Dedifferentiated amniotic fluid mesenchymal stem cell (primary cell): ENCODE results near the gene ZNF808.
"Not testable (repeated sequence)": the region's sequence is repeated elsewhere in the genome, so short reads cannot be mapped to it uniquely, and the experiment has no call there.

ENCODE experiments used
- DNase-seq: peaks from one replicate; pipeline ENCODE4 v3.0.0-alpha.2; 2016; ENCODE audit errors: extremely low spot score

Gene ZNF808

DNA sequence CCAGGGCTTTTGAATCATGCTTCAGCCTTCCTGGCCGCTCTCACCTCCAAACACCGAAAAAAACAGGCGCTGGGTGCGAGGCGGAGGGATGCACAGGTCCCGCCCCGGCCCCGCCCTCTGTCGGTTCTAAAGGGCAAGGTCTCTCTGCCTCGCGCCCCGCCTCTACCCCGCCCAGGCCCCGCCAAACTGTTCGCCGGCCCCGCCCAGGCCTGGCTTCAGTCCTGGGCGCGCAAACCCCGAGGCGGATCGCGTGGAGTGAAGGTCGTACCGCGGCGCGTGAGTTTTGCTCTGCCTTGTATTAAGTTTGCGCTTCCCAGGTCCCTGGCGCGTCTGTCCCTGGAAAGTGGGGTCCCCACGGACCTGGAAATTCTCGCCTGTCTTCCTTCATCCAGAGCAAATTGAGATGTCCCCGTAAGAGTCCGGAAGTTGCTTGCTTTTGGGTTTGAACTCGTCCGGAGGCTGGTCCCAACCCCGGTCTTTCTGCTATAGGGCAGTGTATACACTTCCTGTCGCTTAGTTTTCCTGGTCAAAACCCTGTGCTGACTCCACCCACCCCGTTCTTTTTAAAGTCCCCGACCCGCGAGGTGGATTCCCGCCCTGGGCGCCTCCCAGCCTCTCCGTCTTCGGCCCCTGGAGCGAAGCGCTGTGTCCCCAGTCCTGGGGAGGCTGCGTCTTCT, 8.4 kb downstream of the ZNF808 start:
- DNase-seq = peak; percentile 49

DNA sequence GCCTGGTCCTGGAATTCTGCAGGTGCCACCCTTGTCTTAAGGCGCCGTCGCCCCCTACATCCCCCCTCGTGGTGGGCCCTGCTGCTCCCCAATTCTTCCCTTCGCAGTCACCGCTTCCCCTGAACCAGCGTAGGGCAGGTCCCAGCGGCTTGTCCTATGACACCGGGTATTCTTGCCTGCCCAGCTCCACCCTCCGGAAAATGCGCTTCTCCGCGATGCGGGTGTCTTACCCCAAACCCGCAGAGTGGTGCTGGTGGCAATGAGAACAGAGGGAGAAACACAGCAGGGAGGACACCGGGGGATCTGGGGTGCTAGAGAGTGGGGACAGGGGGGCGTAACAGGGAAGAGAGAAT, 9.0 kb downstream of the ZNF808 start:
- no peak for DNase-seq

DNA sequence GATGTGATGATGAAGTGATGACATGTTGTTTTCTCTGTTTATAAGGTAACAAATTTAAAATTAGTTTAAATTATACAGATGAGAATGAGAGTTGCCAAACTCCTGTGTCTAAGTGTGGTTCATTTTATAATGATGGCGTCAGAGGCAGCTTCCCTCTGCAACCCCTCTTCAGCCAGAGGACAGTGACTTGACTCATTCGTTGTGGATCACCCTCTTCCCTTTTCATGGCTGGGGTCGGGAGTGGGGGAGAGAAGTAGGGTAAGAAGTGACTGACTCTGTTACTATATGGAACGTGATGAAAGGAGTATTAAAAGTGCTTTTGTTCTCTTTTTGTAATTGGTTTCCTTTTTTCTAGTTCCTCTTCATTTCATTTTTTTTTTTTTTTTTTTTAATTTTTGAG, 11.3 kb downstream of the ZNF808 start:
- not testable (repeated sequence) for DNase-seq

DNA sequence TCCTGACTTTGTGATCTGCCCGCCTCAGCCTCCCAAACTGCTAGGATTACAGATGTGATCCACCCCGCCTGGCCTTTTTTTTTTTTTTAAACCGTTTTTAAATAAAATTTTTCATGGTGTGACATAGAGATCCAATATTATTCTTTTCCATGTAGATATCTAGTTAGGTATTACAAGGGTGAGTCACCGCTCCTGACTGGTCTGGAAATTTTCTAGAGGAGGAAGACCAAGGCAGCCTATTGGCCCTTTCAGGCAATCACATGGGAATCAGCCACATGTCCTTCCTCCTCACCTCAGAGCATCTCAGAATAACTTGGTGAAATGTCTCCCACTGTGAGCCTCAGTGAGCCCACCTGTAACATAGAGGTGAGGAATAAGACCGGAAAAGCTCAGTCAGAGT, 13.7 kb downstream of the ZNF808 start:
- not testable (repeated sequence) for DNase-seq

DNA sequence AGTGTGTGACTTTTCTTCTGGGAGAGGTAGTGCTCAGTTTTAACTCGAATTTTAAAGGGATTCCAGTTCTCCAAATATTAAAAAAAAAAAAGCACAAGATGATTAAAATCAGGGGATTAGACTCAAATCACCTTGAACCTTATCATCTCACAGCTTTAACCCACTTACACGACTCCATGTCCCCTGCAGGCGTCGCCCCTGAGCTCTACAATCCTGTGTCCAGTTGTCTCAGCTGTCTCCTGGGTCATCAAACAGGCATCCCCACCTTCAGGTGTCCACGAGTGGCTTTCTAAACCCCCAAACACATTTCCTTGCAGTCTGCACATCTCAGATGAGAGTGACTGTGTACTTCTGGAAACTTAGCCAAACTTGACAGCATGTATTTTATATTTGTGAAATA, 14.1 kb downstream of the ZNF808 start:
- no peak for DNase-seq

DNA sequence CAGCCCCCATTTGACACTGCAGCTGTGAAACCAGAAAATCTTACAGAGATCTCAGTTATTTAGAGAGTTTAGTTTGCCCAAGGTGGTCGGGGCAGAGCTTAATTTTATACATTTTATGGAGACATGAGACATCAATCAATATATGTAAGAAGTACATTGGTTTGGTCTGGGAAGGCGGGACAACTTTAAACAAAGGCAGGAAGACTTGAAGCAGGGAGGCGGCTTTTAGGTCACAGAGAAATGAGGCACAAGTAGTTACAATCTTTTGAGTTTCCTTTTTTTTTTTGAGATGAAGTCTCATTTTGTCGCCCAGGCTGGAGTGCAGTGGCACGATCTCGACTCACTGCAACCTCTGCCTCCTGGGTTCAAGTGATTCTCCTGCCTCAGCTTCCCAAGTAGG, 15.1 kb downstream of the ZNF808 start:
- not testable (repeated sequence) for DNase-seq

DNA sequence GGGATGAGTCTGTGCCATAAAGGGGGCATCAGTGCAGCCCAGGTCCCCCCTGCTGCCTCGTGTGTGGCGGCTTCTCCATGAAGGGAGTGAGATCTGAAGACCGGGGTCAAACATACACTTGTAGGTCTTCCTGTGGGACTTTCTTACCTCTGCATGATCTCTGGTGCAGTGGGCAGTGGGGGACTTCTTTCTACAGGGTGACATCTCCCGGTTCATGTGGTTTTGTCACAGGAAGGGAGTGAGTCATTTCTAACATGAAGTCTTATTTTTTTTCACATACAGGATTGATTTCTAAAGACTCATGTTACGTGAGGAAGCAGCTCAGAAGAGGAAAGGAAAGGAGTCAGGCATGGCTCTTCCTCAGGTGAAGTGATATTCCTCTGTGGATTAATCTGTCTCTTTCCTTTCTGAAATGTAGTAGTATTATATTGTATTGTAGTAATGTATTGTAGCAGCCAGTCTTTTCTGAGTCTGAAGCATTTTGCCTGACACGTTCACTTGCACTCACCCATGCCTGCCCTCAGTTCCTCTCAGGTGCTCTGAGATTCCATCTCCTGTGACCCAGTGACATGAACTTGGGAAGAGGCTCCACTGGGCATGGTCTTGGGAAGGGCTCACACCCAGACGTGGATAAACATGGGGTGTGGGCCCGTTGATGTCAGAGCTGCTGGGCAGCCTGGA, 15.7 kb downstream of the ZNF808 start:
- DNase-seq = no peak

DNA sequence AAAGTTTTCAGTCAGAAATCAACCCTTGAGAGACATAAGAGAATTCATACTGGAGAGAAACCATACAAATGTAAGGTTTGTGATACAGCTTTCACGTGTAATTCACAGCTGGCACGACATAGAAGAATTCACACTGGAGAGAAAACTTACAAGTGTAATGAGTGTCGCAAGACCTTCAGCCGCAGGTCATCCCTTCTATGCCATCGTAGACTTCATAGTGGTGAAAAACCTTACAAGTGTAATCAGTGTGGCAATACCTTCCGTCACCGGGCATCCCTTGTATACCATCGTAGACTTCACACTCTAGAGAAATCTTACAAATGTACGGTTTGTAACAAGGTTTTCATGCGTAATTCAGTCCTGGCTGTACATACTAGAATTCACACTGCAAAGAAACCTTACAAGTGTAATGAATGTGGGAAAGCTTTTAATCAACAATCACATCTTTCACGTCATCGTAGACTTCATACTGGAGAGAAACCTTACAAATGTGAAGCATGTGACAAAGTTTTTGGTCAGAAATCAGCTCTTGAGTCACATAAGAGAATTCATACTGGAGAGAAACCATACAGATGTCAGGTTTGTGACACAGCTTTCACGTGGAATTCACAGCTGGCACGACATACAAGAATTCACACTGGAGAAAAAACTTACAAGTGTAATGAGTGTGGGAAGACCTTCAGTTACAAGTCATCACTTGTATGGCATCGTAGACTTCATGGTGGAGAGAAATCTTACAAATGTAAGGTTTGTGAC, 26.9 kb downstream of the ZNF808 start:
- no peak for DNase-seq

DNA sequence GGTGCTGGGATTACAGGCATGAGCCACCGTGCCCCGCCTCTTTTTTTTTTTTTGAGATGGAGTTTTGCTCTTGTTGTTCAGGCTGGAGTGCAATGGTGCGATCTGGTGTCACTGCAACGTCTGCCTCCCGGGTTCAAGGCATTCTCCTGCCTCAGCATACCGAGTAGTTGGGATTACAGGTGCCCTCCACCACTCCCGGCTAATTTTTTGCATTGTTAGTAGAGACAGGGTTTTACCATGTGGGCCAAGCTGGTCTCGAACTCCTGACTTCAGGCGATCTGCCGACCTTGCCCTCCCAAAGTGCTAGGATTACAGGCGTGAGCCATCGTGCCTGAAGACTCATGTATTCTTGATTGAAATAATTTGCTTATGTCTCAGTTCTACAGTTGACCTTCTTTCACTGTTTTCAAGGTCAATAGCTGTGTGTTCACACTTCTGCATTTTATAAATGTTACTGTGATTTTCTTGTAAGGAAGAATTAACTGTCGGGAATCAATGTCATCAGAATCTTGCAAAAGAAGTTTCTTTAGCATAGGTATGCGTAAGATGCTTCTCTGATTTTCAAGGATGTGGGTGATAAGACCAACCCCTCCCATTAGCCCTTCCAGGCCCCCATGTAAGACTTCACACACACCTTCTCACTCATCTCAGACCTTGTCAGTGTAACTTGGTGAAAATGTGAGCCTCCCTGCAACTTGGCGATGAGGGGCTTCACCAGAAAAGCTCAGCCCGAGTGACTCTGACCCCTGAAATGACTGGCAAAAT, 29.9 kb downstream of the ZNF808 start:
- no peak for DNase-seq

DNA sequence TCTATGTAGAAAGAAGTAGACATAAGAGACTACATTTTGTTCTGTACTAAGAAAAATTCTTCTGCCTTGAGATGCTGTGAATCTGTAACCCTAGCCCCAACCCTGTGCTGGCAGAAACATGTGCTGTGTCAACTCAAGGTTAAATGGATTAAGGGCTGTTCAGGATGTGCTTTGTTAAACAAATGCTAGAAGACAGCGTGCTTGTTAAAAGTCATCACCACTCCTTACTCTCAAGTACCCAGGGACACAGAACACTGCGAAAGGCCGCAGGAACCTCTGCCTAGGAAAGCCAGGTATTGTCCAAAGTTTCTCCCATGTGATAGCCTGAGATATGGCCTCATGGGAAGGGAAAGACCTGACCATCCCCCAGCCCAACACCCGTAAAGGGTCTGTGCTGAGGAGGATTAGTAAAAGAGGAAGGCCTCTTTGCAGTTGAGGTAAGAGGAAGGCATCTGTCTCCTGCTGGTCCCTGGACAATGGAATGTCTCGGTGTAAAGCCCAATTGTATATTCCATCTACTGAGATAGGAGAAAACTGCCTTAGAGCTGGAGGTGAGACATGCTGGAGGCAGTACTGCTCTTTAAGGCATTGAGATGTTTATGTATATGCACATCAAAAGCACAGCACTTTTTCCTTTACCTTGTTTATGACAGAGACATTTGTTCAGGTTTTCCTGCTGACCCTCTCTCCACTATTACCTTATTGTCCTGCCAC, 31.4 kb downstream of the ZNF808 start:
- DNase-seq = not testable (repeated sequence)

DNA sequence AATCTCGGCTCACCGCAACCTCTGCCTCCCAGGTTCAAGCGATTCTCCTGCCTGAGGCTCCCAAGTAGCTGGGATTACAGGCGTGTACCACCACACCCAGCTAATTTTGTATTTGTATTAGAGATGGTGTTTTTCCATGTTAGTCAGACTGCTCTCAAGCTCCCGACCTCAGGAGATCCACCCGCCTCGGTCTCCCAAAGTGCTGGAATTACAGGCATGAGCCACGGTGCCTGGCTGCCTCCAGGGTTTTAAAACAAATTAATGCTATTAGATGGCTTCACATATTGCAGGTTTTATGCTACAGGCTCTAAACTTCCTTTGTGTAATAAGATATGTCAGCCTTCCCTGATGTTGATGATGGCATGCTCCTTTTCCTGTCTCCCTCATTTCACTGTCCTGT, 34.1 kb downstream of the ZNF808 start:
- DNase-seq = not testable (repeated sequence)

DNA sequence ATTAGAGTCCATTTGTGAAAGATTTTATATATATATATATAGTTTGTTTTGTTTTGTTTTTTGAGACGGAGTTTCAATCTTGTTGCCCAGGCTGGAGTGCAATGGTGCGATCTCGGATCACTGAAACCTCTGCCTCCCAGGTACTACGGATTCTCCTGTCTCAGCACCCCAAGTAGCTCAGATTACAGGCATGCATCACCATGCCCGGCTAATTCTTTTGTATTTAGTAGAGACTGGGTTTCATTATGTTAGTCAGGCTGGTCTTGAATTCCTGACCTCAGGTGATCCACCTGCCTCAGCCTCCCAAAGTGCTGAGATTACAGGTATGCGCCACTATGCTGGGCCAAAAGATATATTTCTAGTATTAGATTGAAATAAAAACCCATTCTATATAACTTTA, 38.7 kb downstream of the ZNF808 start:
- no peak for DNase-seq

DNA sequence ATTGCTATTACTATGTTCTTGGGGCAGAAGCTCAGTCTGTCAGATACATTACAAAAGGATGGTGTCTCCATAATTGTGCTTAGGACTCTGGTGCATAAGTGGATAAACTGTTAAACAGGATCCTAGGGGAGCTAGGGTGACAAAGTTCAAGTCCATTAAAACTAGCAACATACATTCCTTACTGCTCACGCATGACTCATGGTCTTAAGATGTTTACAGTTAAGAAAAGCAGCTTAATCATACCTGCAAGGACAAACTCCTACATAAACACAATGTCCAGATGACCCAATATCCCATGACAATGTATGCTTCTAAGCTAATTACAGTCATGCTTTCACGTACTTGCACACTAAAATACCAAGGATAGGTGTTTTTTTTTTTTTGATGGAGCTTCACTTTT, 39.1 kb downstream of the ZNF808 start:
- DNase-seq = no peak

DNA sequence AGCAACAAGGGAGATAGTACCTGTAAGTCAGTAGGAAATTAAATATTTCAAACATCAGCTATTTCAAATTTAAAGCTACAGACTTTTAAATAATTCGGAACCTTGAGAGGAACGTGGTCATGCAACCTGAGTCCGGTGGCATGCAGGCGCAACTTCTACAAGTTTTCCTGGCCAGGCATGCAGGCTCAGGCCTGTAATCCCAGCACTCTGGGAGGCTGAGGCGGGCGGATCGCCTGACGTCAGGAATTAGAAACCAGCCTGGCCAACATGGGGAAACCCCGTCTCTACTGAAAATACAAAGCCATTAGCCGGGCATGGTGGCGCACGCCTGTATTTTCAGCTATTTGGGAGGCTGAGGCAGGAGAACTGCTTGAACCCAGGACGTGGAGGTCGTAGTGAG, 40.5 kb downstream of the ZNF808 start:
- DNase-seq = no peak

DNA sequence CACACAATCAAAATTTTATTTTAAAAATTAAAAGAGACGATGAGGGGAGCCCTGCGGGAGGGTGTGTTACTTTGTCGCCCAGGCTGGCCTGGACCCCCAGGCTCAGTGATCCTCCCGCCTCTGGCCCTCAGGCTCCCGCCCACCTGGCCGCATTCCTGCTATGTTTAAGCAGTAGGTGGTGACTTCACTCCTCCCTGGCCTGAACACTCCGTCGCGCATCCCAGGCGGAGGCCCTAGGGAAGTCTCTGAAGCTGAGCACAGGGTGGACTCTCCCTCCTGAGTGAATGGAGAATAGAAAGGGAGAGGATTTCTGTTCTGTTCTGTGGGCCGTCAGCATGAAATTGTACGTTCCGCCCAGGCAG, 42.2 kb downstream of the ZNF808 start:
- DNase-seq = not testable (repeated sequence)

DNA sequence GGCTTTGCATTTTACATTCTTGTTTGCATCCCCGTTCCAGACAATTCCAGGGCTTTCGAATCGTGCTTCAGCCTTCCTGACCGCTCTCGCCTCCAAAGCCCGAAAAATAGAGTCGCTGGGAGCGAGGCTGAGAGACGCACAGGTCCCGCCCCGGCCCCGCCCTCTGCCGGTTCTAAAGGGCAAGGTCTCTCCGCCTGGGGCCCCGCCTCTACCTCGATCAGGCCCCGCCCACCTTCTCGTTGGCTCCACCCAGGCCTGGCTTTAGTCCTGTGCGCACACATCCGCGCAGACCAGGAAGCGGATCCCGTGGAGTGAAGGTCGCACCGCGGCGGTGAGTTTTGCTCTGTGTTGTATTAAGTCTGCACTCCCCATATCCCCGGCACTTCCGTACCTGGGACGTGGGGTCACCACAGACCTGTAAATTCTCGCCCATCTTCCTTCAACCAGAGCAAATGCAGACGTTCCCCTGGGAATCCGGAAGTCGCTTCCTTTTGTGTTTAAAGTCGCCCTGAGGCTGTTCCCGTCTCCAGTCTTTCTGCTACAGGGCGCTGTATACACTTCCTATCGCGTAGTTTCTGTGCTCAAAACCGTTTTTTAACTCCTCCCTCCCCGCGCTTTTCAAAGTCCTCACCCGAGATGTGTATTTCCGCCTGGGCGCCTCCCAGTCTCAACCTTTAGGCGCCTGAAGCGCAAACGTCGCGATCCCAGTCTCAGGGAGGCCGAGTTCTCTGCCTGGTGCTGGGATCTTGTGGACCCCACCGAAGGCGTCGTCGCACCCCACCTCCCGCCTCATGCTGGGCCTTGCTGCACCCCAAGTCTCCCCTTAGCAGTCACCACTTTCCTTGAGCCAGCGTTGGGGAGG, 42.8 kb downstream of the ZNF808 start, which contains the start of gene ZNF701:
TSS of gene ZNF701 (plus strand) at position 288 of the 862 bp plus-strand sequence. CDS start 3,861 bp downstream, outside the sequence.
- DNase-seq = peak; percentile 80

DNA sequence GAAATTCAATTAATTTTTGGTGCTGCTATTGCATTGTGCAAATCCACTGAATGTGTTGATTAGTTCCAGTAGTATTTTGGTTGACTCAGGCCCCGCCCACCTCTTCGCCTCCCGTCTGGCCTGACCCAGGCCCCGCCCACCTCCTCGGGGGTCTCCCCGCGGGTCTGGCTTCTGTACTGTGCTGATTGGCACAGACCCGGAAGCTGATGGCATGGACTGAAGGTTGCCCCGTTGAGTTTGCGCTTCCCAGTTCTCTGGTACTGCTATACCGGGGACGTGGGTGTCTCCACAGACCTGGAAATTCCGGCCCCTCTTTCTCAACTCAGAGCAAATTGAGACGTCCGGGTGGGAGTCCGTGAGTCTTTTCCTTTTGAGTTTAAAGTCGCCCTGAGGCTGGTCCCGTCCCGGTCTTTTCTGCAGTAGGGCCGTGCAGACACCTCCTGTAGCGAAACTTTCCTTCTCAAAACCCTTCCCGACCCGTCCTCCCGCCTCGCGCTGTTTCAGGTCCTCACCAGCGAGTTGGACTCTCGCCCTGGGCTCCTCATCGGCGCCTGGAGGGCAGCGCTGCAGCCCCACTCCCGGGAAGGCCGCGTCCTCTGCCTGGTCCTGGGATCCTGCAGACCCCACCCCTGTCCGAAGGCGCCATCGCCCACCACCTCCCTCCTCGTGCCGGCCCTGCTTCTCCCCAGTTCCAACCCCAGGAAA, 57.4 kb downstream of the ZNF808 start:
- no peak for DNase-seq

DNA sequence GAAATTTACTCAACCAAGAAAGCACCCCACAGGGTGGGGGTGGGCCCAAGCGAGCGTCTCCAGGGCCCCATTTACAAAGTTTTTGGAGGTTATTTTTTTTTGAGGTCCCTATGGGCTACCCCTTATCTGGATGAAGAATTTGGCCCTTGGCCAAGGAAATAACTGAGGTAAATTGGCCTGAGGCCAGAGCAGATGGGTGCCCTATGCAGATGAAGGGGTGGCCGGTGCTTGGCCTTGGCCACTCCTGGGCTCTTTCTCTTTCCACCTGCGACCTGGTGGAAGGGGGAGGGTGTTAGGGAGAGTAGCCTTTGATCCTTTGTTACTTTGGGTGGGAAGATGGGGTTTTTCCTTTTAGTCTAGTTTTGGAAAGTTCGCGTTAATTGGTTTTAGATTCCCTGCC, 58.1 kb downstream of the ZNF808 start:
- no peak for DNase-seq

DNA sequence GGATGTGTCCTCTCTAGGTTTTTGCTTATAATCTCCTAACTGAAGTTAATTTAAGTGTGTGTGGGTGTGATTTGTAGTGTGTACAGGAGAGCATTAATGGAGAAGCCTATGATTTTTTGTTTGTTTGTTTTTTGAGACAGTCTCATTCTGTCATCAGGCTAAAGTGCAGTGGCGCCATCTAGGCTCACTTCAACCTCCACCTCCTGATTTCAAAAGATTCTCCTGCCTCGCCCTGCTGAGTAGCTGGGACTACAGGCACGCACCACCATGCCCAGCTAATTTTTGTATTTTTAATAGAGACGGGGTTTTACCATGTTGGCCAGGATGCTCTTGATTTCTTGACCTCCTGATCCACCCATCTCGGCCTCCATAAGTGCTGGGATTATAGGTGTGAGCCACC, 63.3 kb downstream of the ZNF808 start:
- DNase-seq = no peak

DNA sequence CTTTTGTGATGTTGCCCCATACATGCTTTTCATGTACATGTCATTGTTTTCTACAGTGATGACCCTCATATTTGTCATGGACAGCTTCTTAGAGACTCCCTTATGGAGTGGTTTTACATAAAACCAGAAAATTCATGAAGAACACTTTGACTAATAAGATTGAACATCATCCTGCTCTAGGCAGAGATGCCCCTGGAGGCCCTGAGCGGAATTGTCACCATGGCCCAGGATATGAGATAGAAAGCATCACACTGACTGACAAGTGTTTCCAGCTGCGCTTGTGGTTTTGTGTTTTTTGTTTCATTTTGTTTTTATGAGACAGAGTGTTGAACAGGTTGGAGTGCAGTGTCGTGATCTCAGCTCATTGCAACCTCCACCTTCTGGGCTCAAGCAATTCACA, 64.8 kb downstream of the ZNF808 start:
- no peak for DNase-seq
